Measurements from ENCODE around the gene ANKRD44. TPM values are rescaled to one million over a fixed set of nuclear protein-coding genes. Genes with fewer than 3 reads are reported as not detected.

The ANKRD44 gene
- total RNA-seq, 2 donors from 2014 or later, result 57.8 to 93.4 TPM

DNA sequence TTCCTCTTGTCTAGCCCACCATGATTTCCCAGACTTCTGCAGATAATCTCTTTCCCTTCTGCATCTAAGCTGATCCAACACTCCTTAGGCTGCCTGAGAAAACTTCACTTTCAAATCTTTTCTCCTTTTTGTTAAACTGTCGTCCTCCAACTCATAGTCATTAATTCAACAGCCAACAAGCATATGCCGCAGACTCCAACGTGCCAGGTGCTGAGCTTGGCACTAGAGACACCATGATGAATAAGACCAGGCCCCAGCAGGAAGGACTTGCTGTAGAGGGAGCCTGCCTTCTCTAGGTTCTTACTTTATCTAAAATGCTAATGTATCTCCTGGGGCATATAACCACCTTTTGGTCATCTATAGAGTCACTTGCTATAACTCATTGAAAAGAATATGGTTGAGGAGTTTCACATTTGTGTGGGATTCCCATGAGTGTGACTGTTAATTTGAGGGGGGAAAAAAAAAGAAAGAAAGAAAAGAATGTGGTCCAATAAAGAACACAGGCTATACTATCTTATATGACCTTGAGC is 51.0 kb downstream of the ANKRD44 start:
- H3K27ac ChIP-seq, result no peak overlapping the region
- no peak for DNase-seq (ENCODE audit: low spot score)
- TF ChIP-seq, protein P1, sequence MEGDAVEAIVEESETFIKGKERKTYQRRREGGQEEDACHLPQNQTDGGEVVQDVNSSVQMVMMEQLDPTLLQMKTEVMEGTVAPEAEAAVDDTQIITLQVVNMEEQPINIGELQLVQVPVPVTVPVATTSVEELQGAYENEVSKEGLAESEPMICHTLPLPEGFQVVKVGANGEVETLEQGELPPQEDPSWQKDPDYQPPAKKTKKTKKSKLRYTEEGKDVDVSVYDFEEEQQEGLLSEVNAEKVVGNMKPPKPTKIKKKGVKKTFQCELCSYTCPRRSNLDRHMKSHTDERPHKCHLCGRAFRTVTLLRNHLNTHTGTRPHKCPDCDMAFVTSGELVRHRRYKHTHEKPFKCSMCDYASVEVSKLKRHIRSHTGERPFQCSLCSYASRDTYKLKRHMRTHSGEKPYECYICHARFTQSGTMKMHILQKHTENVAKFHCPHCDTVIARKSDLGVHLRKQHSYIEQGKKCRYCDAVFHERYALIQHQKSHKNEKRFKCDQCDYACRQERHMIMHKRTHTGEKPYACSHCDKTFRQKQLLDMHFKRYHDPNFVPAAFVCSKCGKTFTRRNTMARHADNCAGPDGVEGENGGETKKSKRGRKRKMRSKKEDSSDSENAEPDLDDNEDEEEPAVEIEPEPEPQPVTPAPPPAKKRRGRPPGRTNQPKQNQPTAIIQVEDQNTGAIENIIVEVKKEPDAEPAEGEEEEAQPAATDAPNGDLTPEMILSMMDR (IDR thresholded peaks at IDR 0.05), result no peak

DNA sequence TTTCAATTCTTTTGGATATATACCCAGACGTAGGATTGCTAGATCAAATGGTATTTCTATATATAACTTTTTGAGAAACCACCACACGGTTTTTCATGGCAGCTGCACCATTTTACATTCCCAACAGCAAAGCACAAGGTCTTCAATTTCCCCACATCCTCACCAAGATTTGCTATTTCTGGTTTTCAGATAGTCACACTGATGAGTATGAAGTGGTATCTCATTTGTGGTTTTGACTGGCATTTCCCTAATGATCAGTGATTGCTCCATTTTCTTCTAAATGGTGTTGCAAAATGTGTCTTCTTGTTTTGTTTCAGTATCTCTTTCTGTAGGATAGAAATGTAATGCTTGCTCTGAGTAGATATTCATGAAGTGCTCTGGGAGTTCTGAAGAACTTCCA is 52.0 kb downstream of the ANKRD44 start:
- Histone ChIP-seq H3K27ac (no peak overlapping the region), H3K4me1 (ENCODE audit: control insufficient read depth in 1 of 2, low read depth in 2 of 2) (peaks cover 9 to 38% of the 10 kb centered on the region in 2 donors), H3K9me3 (no peaks in the 10 kb centered on the region), H3K27me3 (replicated peaks; ENCODE audit: insufficient read depth) (no peaks in the 10 kb centered on the region), H3K4me3 (no peak overlapping the region), H3K36me3 (no peaks in the 10 kb centered on the region)
- TF ChIP-seq, protein P1 (IDR thresholded peaks at IDR 0.05), result no peak
- DNase-seq (ENCODE audit: low spot score) (no peak), ATAC-seq (ENCODE audit: insufficient number of reproducible peaks, low FRiP score, low read depth) (no peak)

More for the DNA sequence above, 51.0 kb downstream of the ANKRD44 start:
- Histone ChIP-seq H3K4me1 (ENCODE audit: control insufficient read depth in 1 of 2, low read depth in 2 of 2) (peaks cover 9 to 37% of the 10 kb centered on the region in 2 donors), H3K9me3 (no peaks in the 10 kb centered on the region), H3K4me3 (no peak overlapping the region), H3K36me3 (no peaks in the 10 kb centered on the region), H3K27me3 (replicated peaks; ENCODE audit: insufficient read depth) (no peaks in the 10 kb centered on the region)
- no peak for ATAC-seq (ENCODE audit: insufficient number of reproducible peaks, low FRiP score, low read depth)

DNA sequence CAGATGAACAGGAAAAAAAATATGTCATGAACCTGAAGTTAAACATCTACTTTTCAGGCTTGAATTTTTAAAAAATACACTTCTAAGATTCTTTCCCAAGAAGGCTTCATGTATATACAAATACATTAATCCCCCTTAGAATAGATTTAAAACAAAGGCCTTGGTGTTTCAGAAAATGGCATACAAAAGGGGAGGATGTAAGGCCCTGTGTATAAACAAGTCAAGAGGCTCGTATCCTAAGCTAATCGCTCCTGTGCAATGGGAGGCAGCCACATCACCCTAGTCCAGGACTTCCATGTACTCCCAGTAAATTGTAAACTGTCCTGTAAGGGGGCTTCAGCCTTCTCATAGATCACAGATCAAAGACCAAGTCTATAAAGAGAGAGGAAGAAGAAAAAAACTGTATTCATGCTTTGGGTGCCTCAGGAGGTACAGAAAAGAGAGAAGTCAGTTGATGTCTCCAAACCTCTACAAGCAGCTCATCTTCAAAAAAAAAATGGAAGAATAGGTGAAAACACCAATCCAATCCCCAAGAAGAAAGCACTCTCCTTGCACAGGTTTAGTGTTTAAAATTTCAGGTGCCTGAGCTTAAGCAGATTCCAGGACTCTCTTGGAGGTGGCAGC is 53.9 kb downstream of the ANKRD44 start:
- Histone ChIP-seq H3K4me1 (ENCODE audit: control insufficient read depth in 1 of 2, low read depth in 2 of 2) (peaks cover under 1 to 31% of the 10 kb centered on the region in 2 donors), H3K27ac (no peak overlapping the region), H3K9me3 (no peaks in the 10 kb centered on the region), H3K27me3 (replicated peaks; ENCODE audit: insufficient read depth) (no peaks in the 10 kb centered on the region), H3K4me3 (no peak overlapping the region), H3K36me3 (no peaks in the 10 kb centered on the region)
- no peak for ATAC-seq (ENCODE audit: insufficient number of reproducible peaks, low FRiP score, low read depth)
- TF ChIP-seq, protein P1 (IDR thresholded peaks at IDR 0.05), result no peak
- no peak for DNase-seq (ENCODE audit: low spot score)

DNA sequence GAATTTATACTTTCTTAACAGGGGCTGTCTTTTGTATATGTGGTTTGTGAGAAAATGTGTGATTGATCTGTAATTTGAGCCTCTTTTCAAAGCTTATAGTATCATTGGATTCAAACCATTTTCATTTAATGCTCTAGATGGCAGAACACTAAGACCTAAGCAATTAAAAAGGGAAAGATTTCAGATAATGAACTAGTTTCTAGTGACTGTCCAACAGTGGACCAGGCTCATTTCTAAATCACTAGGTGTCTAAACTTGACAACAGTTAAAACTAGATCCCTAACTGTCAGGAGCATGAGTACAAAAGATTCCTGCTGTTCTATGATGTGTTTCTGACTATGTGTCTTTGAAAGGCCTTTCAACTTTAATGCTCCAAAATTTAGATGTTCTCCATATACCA is 54.6 kb downstream of the ANKRD44 start:
- Histone ChIP-seq H3K27ac (peak overlapping the region in 1 of 2 donors; percentile 16), H3K4me1 (ENCODE audit: control insufficient read depth in 1 of 2, low read depth in 2 of 2) (peaks cover 0 to 34% of the 10 kb centered on the region in 2 donors), H3K36me3 (no peaks in the 10 kb centered on the region), H3K27me3 (replicated peaks; ENCODE audit: insufficient read depth) (no peaks in the 10 kb centered on the region), H3K9me3 (no peaks in the 10 kb centered on the region), H3K4me3 (peak overlapping the region; percentile 49)
- TF ChIP-seq, protein P1 (IDR thresholded peaks at IDR 0.05), result no peak
- DNase-seq (ENCODE audit: low spot score) (no peak), ATAC-seq (ENCODE audit: insufficient number of reproducible peaks, low FRiP score, low read depth) (no peak)

DNA sequence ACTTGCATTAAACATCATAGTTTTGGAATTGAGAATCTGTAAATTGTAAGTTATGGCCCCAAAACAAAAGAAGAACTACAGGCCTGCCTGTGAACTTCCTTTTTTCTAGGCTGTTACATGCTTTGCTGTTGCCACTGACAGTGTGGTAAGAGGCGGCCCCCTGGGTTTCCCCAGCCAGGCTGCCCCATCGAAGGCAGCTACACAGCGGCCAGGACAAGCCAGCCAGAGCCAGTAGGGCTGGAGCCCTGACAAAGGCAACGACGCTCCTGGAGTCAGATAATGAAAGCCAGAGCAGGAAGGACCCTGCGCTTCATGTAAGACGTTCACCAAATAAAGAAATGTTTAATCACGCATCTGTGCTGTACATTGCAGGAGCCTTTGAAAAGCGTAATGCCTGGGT is 55.0 kb downstream of the ANKRD44 start:
- Histone ChIP-seq H3K9me3 (no peaks in the 10 kb centered on the region), H3K27me3 (replicated peaks; ENCODE audit: insufficient read depth) (no peaks in the 10 kb centered on the region), H3K27ac (peak overlapping the region; percentile 16 to 36), H3K4me3 (peak overlapping the region; percentile 49), H3K4me1 (ENCODE audit: control insufficient read depth in 1 of 2, low read depth in 2 of 2) (peaks cover 0 to 34% of the 10 kb centered on the region in 2 donors), H3K36me3 (no peaks in the 10 kb centered on the region)
- ATAC-seq (ENCODE audit: insufficient number of reproducible peaks, low FRiP score, low read depth) (no peak), DNase-seq (ENCODE audit: low spot score) (no peak)
- TF ChIP-seq, protein P1 (IDR thresholded peaks at IDR 0.05), result no peak
